Stromal cell of bone marrow (primary cell): ENCODE results near the gene NKX2-2.

Source experiments
- DNase-seq: peaks from one replicate; pipeline ENCODE4 v3.0.0-alpha.2; 2012; ENCODE audit warnings: low read depth

NKX2-2 gene

GRCh38 chr20:21513881-21514540 lies at the start of gene NKX2-2:
Gene NKX2-2, minus strand, starts transcription at chr20:21514064. Its CDS starts 395 bp downstream, at chr20:21513669.
- DNase-seq, result no peak

- DNase-seq, result no peak
Measured at GRCh38 chr20:21562656-21563055, 48.8 kb upstream of the NKX2-2 start.

- no peak for DNase-seq
Measured at GRCh38 chr20:21559305-21559704, 45.4 kb upstream of the NKX2-2 start.

- no peak for DNase-seq
Measured at GRCh38 chr20:21557241-21558020, 43.6 kb upstream of the NKX2-2 start.

GRCh38 chr20:21556398-21556797 lies 42.5 kb upstream of the NKX2-2 start:
- DNase-seq, result no peak

- DNase-seq, result no peak
Measured at GRCh38 chr20:21555470-21556120, 41.7 kb upstream of the NKX2-2 start.

GRCh38 chr20:21554985-21555384 lies 41.1 kb upstream of the NKX2-2 start:
- no peak for DNase-seq

GRCh38 chr20:21554376-21554890 lies 40.6 kb upstream of the NKX2-2 start:
- DNase-seq, result no peak

GRCh38 chr20:21550587-21550986 lies 36.7 kb upstream of the NKX2-2 start:
- no peak for DNase-seq

- no peak for DNase-seq
Measured at GRCh38 chr20:21548390-21549035, 34.6 kb upstream of the NKX2-2 start.

- no peak for DNase-seq
Measured at GRCh38 chr20:21546355-21546754, 32.5 kb upstream of the NKX2-2 start.

GRCh38 chr20:21539512-21539911 lies 25.6 kb upstream of the NKX2-2 start:
- DNase-seq, result no peak

- DNase-seq, result no peak
Measured at GRCh38 chr20:21534886-21535285, 21.0 kb upstream of the NKX2-2 start.

- no peak for DNase-seq
Measured at GRCh38 chr20:21534453-21534852, 20.6 kb upstream of the NKX2-2 start.

- DNase-seq, result no peak
Measured at GRCh38 chr20:21529863-21530262, 16.0 kb upstream of the NKX2-2 start.

- no peak for DNase-seq
Measured at GRCh38 chr20:21528870-21529269, 15.0 kb upstream of the NKX2-2 start.

- no peak for DNase-seq
Measured at GRCh38 chr20:21527908-21528307, 14.0 kb upstream of the NKX2-2 start.

- no peak for DNase-seq
Measured at GRCh38 chr20:21526776-21527175, 12.9 kb upstream of the NKX2-2 start.

GRCh38 chr20:21523895-21524294 lies 10.0 kb upstream of the NKX2-2 start:
- DNase-seq, result no peak

GRCh38 chr20:21523281-21523868 lies 9.5 kb upstream of the NKX2-2 start:
- no peak for DNase-seq

- DNase-seq, result no peak
Measured at GRCh38 chr20:21522481-21523280, 8.8 kb upstream of the NKX2-2 start.
